CD8-positive, alpha-beta memory T cell (primary cell): Measurements from ENCODE around the gene MAGI2. TPM values are rescaled to one million over a fixed set of nuclear protein-coding genes. Genes with fewer than 3 reads are reported as not detected.

Source experiments
- CTCF ChIA-PET: fragments of 350-600 bp; sonication (Branson Sonifier 250); formaldehyde crosslinking; loops from one replicate; lab custom pipeline; 2021; ENCODE audit warnings: antibody characterized with exemption; lab: Charles Lee
- POLR2A ChIA-PET: fragments of 350-600 bp; sonication (Branson Sonifier 250); formaldehyde crosslinking; loops from one replicate; lab custom pipeline; 2021; ENCODE audit warnings: antibody characterized with exemption; lab: Charles Lee
- DNase-seq, 5 donors: peaks; one replicate each; pipeline versions ENCODE4 v3.0.0 to v3.0.0-alpha.2; 2020 to 2022; ENCODE audit warnings: mixed read lengths in 1 of 5
- H3K27ac ChIP-seq: one replicate; pipeline ENCODE4 v1.7.0; 2013; ENCODE audit warnings: low read depth, mild to moderate bottlenecking, low read length, moderate library complexity
- H3K27me3 ChIP-seq: 2 replicates; pipeline ENCODE4 v1.7.0; 2013; ENCODE audit warnings: low read length, mild to moderate bottlenecking; ENCODE audit not compliant: insufficient read depth, poor library complexity, severe bottlenecking
- H3K36me3 ChIP-seq: 2 replicates; pipeline ENCODE4 v1.7.0; 2013; ENCODE audit warnings: mild to moderate bottlenecking, low read length, moderate library complexity; ENCODE audit not compliant: insufficient read depth
- H3K4me1 ChIP-seq: 2 replicates; pipeline ENCODE4 v1.7.0; 2013; ENCODE audit warnings: mild to moderate bottlenecking, low read length, moderate library complexity; ENCODE audit not compliant: insufficient read depth
- H3K4me3 ChIP-seq: 2 replicates; pipeline ENCODE4 v1.7.0; 2013; ENCODE audit warnings: mild to moderate bottlenecking, low read length
- H3K9me3 ChIP-seq: 2 replicates; pipeline ENCODE4 v1.7.0; 2013; ENCODE audit warnings: mild to moderate bottlenecking, low read length
- H3K27ac Mint-ChIP-seq, 8 donors: one replicate each; pipeline ENCODE4 v1.8.0; 2020 to 2021; ENCODE audit warnings: mixed read lengths in 8 of 8, mild to moderate bottlenecking in 6 of 8, inconsistent platforms in 3 of 8, moderate library complexity in 3 of 8
- H3K27me3 Mint-ChIP-seq, 2 donors: one replicate each; pipeline ENCODE4 v1.8.0; 2020 to 2021; ENCODE audit warnings: mixed read lengths in 2 of 2, mild to moderate bottlenecking in 1 of 2, moderate library complexity in 1 of 2
- H3K36me3 Mint-ChIP-seq, 3 donors: one replicate each; pipeline ENCODE4 v1.8.0; 2020 to 2021; ENCODE audit warnings: mixed read lengths in 3 of 3, inconsistent platforms in 1 of 3, mild to moderate bottlenecking in 1 of 3
- H3K4me1 Mint-ChIP-seq, 3 donors: one replicate each; pipeline ENCODE4 v1.8.0; 2020 to 2021; ENCODE audit warnings: mixed read lengths in 3 of 3, inconsistent platforms in 1 of 3, mild to moderate bottlenecking in 1 of 3
- H3K4me3 Mint-ChIP-seq, 7 donors: one replicate each; pipeline ENCODE4 v1.8.0; 2020 to 2021; ENCODE audit warnings: mixed read lengths in 7 of 7, mild to moderate bottlenecking in 6 of 7, moderate library complexity in 4 of 7, inconsistent platforms in 2 of 7
- H3K9me3 Mint-ChIP-seq, 5 donors: one replicate each; pipeline ENCODE4 v1.8.0; 2020 to 2022; ENCODE audit warnings: mixed read lengths in 5 of 5, mild to moderate bottlenecking in 3 of 5, moderate library complexity in 2 of 5, inconsistent platforms in 1 of 5
- polyA plus RNA-seq: library from polyadenylated mRNA; unstranded; fragments of 300-500 nt; fragmentation: Illumina TruSeq; gene quantifications from one replicate; pipeline ENCODE4 v1.2.3, GENCODE V29; 2021
- total RNA-seq, 2 experiments: library from RNA; stranded (reverse); gene quantifications; one replicate each; pipeline ENCODE4 v1.2.3, GENCODE V29; 2021

MAGI2 gene
- total and polyA plus RNA-seq, 3 experiments from 2014 or later, result 0.26 to 0.33 TPM; not detected in 1

- Mint-ChIP-seq H3K27ac (no peak overlapping the region), H3K27me3 (no peaks in the 10 kb centered on the region), H3K4me3 (no peak overlapping the region), H3K9me3 (peaks cover 4 to 14% (median 4%) of the 10 kb centered on the region in 5 donors), H3K36me3 (no peaks in the 10 kb centered on the region), H3K4me1 (no peaks in the 10 kb centered on the region)
- H3K4me1 ChIP-seq, result no peaks in the 10 kb centered on the region
- no peak overlapping the region for H3K27ac ChIP-seq
- CTCF ChIA-PET, result no interaction called here
- POLR2A ChIA-PET, result no interaction called here
- no peaks in the 10 kb centered on the region for H3K27me3 ChIP-seq
- H3K9me3 ChIP-seq, result no peaks in the 10 kb centered on the region
- H3K4me3 ChIP-seq, result no peak overlapping the region
- DNase-seq, result no peak
- H3K36me3 ChIP-seq, result no peaks in the 10 kb centered on the region
These were observed 818.3 kb downstream of the MAGI2 start for GRCh38 chr7:78635026-78635793.

GRCh38 chr7:78634093-78634492 is 819.4 kb downstream of the MAGI2 start:
- Histone ChIP-seq H3K9me3 (no peaks in the 10 kb centered on the region), H3K4me3 (no peak overlapping the region)
- CTCF ChIA-PET, result no interaction called here

GRCh38 chr7:78620920-78621319 is 832.5 kb downstream of the MAGI2 start:
- H3K27me3 Mint-ChIP-seq, result no peaks in the 10 kb centered on the region
- POLR2A ChIA-PET, result no interaction called here
- CTCF ChIA-PET, result no interaction called here

More at GRCh38 chr7:78634093-78634492, 819.4 kb downstream of the MAGI2 start:
- no peaks in the 10 kb centered on the region for H3K27me3 Mint-ChIP-seq
- Histone ChIP-seq H3K36me3 (no peaks in the 10 kb centered on the region), H3K27me3 (no peaks in the 10 kb centered on the region), H3K4me1 (no peaks in the 10 kb centered on the region), H3K27ac (no peak overlapping the region)
- no peaks in the 10 kb centered on the region for H3K4me1 Mint-ChIP-seq
- POLR2A ChIA-PET, result no interaction called here
- DNase-seq, result no peak
- H3K4me3 Mint-ChIP-seq, result no peak overlapping the region
- no peaks in the 10 kb centered on the region for H3K36me3 Mint-ChIP-seq
- peaks cover 4 to 14% (median 9%) of the 10 kb centered on the region in 5 donors for H3K9me3 Mint-ChIP-seq
- H3K27ac Mint-ChIP-seq, result no peak overlapping the region

GRCh38 chr7:78616539-78616938 is 836.9 kb downstream of the MAGI2 start:
- H3K36me3 ChIP-seq, result no peaks in the 10 kb centered on the region
- Mint-ChIP-seq H3K9me3 (peaks cover 0 to 13% (median 0%) of the 10 kb centered on the region in 5 donors), H3K27me3 (no peaks in the 10 kb centered on the region), H3K4me3 (no peak overlapping the region), H3K4me1 (no peaks in the 10 kb centered on the region), H3K27ac (no peak overlapping the region), H3K36me3 (no peaks in the 10 kb centered on the region)
- no peak overlapping the region for H3K27ac ChIP-seq
- no peak overlapping the region for H3K4me3 ChIP-seq
- ChIA-PET POLR2A (no interaction called here), CTCF (no interaction called here)
- DNase-seq, result no peak
- no peaks in the 10 kb centered on the region for H3K27me3 ChIP-seq
- no peaks in the 10 kb centered on the region for H3K4me1 ChIP-seq
- no peaks in the 10 kb centered on the region for H3K9me3 ChIP-seq

More at GRCh38 chr7:78620920-78621319, 832.5 kb downstream of the MAGI2 start:
- Mint-ChIP-seq H3K9me3 (peaks cover 0 to 24% (median 2%) of the 10 kb centered on the region in 5 donors), H3K27ac (no peak overlapping the region), H3K4me3 (no peak overlapping the region), H3K36me3 (no peaks in the 10 kb centered on the region), H3K4me1 (no peaks in the 10 kb centered on the region)
- H3K27me3 ChIP-seq, result no peaks in the 10 kb centered on the region
- H3K27ac ChIP-seq, result no peak overlapping the region
- H3K4me3 ChIP-seq, result no peak overlapping the region
- DNase-seq, result no peak
- H3K36me3 ChIP-seq, result no peaks in the 10 kb centered on the region
- H3K4me1 ChIP-seq, result no peaks in the 10 kb centered on the region
- H3K9me3 ChIP-seq, result no peaks in the 10 kb centered on the region

- ChIA-PET POLR2A (no interaction called here), CTCF (no interaction called here)
- Mint-ChIP-seq H3K36me3 (no peaks in the 10 kb centered on the region), H3K27me3 (no peaks in the 10 kb centered on the region), H3K9me3 (peaks cover 2 to 5% (median 2%) of the 10 kb centered on the region in 5 donors), H3K4me3 (no peak overlapping the region), H3K4me1 (no peaks in the 10 kb centered on the region), H3K27ac (peak overlapping the region in 1 of 8 donors; percentile 12)
- Histone ChIP-seq H3K4me1 (no peaks in the 10 kb centered on the region), H3K4me3 (no peak overlapping the region), H3K36me3 (no peaks in the 10 kb centered on the region), H3K27ac (no peak overlapping the region), H3K9me3 (no peaks in the 10 kb centered on the region), H3K27me3 (no peaks in the 10 kb centered on the region)
- DNase-seq, result no peak
These were observed 844.2 kb downstream of the MAGI2 start for GRCh38 chr7:78609281-78609680.

GRCh38 chr7:78607099-78607498 is 846.4 kb downstream of the MAGI2 start:
- DNase-seq, result no peak
- H3K4me3 Mint-ChIP-seq, result no peak overlapping the region
- peaks cover 2 to 5% (median 2%) of the 10 kb centered on the region in 5 donors for H3K9me3 Mint-ChIP-seq
- no peaks in the 10 kb centered on the region for H3K4me1 Mint-ChIP-seq
- no peaks in the 10 kb centered on the region for H3K36me3 Mint-ChIP-seq
- Histone ChIP-seq H3K9me3 (no peaks in the 10 kb centered on the region), H3K4me3 (no peak overlapping the region), H3K4me1 (no peaks in the 10 kb centered on the region), H3K27me3 (no peaks in the 10 kb centered on the region), H3K27ac (no peak overlapping the region), H3K36me3 (no peaks in the 10 kb centered on the region)
- CTCF ChIA-PET, result no interaction called here
- H3K27me3 Mint-ChIP-seq, result no peaks in the 10 kb centered on the region
- POLR2A ChIA-PET, result no interaction called here
- H3K27ac Mint-ChIP-seq, result no peak overlapping the region

GRCh38 chr7:78605119-78605518 is 848.3 kb downstream of the MAGI2 start:
- no peak overlapping the region for H3K27ac ChIP-seq
- no peak for DNase-seq
- H3K4me3 ChIP-seq, result no peak overlapping the region
- no peaks in the 10 kb centered on the region for H3K36me3 Mint-ChIP-seq
- no peak overlapping the region for H3K4me3 Mint-ChIP-seq
- no peaks in the 10 kb centered on the region for H3K27me3 Mint-ChIP-seq
- no peak overlapping the region for H3K27ac Mint-ChIP-seq
- ChIA-PET POLR2A (no interaction called here), CTCF (no interaction called here)
- H3K4me1 ChIP-seq, result no peaks in the 10 kb centered on the region
- H3K9me3 ChIP-seq, result no peaks in the 10 kb centered on the region
- H3K4me1 Mint-ChIP-seq, result no peaks in the 10 kb centered on the region
- H3K36me3 ChIP-seq, result no peaks in the 10 kb centered on the region
- peaks cover 0 to 8% (median 2%) of the 10 kb centered on the region in 5 donors for H3K9me3 Mint-ChIP-seq
- H3K27me3 ChIP-seq, result no peaks in the 10 kb centered on the region

GRCh38 chr7:78601728-78602127 is 851.7 kb downstream of the MAGI2 start:
- no peaks in the 10 kb centered on the region for H3K27me3 ChIP-seq
- no peaks in the 10 kb centered on the region for H3K36me3 ChIP-seq
- H3K27ac ChIP-seq, result no peak overlapping the region
- ChIA-PET CTCF (no interaction called here), POLR2A (no interaction called here)
- Mint-ChIP-seq H3K27me3 (no peaks in the 10 kb centered on the region), H3K4me1 (no peaks in the 10 kb centered on the region), H3K9me3 (peaks cover 0 to 15% (median 3%) of the 10 kb centered on the region in 5 donors), H3K36me3 (no peaks in the 10 kb centered on the region), H3K4me3 (no peak overlapping the region), H3K27ac (no peak overlapping the region)
- no peaks in the 10 kb centered on the region for H3K9me3 ChIP-seq
- no peaks in the 10 kb centered on the region for H3K4me1 ChIP-seq
- DNase-seq, result no peak
- H3K4me3 ChIP-seq, result no peak overlapping the region
